ENCODE measurements around the gene LARP4B.

The LARP4B gene

DNA sequence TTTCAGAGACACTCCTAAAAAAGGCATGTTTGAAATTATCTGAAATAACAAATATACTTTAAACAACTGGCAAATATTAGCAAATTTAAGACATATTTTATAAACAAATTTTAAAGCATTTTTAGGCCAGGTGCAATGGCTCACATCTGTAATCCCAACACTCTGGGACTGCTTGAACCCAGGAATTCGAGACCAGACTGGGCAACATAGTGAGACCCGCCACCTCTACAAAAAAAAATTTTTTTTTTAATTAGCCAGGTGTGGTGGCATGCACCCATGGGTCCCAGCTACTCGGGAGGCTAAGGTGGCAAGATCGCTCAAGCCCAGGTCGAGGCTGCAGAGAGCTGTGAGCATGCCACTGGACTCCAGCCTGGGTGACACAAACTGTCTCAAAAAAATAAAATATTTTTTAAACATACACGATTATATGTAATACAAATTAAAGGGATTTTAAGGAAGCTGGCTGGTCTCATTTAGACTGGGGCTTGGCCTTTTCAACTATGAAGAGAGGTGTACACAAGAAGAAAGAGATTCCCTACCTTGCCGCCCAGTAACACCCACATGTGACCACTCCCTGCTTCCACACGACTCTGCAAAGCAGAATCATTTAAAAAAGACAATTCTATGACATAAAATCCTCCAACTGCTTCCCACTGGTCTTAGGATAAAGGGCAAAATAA is 7.5 kb downstream of the LARP4B start:
- no peak for DNase-seq

DNA sequence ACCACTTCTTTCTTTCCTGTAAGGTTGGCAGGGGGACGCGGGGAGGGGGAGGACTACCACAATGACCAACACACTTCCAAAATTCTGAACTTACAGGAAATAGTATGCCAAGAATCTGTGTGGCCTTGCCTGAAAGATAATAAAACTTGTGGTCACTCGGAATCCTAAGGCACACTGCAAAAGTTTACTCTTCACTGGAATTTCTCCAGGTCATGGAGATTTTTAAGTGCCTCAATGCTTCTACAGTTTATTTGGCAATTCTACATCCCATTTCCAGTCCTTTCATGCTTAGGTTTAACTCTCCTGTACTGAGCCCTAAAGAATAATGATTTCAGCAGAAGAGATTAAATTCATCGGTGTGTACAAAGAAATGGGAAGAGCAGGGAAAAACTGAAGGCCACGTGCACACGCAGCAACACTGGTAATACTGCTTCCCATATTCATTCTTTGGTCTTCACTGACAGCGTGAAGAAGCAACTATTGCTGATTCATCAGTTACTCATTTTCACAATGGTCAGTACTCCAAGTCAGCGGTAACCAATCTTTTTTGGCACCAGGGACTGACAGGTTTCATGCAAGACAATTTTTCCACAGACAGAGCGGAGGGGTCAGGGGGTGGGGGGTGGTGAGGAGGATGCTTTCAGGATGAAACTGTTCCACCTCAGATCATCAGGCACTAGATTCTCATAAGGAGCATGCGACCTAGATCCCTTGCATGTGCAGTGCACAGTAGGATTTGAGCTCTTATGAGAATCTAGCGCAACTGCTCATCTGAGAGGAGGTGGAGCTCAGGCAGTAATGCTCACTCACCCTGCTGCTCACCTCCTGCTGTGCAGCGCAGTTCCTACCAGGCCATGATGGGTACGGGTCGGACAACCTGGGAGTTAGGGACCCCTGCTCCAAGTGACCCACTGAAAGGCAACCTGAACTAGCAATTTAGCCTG is 9.8 kb downstream of the LARP4B start:
- no peak for DNase-seq

DNA sequence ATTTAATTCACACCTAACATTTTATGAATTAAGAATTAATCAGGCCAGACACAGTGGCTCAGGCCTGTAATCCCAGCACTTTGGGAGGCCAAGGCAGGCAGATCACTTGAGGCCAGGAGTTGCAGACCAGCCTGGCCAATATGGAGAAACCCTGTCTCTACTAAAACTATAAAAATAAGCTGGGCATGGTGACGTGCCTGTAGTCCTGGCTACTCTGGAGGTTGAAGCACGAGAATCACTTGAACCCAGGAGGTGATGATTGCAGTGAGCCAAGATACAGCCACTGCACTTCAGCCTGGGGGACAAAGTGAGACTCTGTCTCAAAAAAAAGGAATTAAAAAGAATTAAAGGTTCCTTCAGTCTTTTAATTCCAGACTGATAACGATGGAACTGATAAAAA is 11.1 kb downstream of the LARP4B start:
- no peak for DNase-seq

DNA sequence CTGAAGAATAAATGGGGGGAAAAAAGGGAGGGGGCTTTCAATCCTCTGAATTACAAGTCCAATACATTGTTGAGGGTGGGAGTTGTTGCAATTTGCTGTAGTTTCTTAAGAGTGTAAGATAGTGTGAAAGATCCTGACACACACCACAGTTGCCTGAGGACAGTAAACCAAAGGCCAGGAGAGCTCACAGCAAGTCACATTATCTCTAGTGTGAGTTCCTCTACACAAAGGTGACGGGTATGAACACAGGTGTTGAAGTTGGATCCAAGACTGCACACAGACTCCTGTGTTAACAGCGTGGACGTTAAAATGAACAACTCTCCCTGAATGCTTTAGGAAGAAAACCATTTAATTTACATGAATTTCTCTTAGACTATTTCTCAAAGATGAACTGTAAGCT is 12.0 kb downstream of the LARP4B start:
- DNase-seq = no peak

DNA sequence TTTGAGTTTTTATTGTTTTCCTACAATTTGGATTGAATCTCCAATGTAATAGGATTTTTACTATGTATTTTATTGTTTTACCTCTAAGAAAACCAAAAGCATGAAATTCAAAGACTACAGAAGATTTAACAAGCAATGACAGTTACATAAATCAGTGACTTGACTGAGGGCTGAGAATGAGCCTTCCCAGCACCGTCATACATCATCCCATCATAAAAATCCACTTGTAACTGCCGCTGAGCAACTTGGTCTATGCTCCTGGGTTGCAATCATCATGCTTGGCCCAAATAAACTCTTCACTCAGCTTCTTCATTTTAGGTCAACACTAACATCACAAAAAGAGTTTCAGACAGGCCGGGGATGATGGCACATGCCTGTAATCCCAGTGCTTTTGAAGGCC is 13.5 kb downstream of the LARP4B start:
- DNase-seq = no peak

DNA sequence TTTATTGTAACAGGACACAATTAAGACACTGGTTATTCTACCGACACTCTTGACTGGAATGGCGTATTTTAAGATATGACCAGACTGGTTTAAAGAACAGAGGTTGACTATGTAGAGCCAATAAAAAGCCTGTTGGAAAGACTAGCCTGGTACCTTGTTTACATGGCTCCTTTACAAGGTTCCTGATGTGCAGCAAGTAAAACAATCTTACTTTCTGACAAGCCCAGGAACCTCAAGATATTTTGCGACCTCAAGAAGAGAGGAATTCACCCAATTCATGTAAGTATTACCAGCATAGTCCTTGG is 14.1 kb downstream of the LARP4B start:
- no peak for DNase-seq

DNA sequence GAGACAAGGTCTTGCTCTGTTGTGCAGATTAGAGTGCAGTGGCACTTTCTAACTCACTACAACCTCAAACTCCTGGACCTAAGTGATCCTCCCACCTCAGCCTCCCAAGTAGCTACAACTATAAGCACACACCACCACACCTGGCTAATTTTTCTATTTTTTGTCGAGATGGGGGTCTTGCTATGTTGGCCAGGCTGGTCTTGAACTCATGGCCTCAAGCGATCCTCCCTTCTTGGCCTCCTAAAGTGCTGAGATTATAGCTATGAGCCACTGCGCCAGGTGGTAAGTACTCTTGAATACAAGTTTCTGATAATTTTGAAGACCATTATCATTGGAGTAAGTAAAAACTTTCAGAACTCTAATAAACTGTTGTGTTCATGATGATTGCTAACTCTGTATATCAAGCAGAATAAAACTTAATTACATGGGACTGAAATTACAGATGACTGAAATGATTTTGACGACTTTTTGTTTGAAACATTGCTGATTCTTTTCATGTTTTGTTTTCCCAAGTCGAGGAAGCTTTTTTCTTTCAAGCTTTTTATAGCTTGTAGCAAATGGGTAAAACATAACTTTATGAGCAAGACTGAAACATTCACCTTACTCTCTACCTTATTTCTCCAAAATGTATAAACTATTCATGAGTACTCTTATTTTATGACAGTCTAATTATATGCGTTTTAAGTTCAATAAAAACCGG is 14.6 kb downstream of the LARP4B start:
- no peak for DNase-seq

DNA sequence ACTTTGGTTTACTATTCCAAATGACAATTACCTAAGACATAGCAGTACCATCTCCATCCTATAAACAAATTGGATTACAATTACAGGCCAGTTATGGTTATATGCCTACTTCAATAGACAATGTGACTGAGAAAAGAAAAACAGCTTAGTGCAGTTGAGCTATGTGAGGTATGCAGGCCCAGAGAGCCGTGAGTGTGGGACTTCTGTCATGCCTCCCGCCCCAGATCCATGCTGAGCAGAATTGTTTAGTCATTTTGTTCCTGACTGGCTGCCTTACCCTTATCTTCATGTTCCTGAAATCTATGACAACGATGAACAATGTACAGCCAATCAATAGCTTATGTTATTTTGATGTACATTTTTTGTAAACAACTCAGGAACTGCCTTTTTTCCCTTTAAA is 21.7 kb downstream of the LARP4B start:
- no peak for DNase-seq

DNA sequence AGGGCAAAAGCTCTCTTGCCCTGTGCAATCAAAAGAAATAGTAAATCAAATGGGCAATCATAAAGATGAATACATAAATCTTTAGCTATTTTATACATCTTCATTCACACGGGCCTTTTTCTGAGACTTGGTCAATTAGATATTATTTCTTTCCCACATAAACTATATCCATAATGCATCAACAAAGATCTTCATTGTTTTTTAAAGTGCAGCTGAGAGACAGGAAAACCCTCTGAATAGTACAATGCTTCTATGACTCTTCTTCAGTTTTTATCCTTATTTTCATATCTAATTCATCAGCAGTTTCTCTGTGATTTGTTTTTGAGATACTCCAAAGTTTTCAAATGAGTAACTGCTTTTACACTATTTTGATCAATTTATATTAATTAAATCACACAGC is 25.5 kb downstream of the LARP4B start:
- DNase-seq = no peak

DNA sequence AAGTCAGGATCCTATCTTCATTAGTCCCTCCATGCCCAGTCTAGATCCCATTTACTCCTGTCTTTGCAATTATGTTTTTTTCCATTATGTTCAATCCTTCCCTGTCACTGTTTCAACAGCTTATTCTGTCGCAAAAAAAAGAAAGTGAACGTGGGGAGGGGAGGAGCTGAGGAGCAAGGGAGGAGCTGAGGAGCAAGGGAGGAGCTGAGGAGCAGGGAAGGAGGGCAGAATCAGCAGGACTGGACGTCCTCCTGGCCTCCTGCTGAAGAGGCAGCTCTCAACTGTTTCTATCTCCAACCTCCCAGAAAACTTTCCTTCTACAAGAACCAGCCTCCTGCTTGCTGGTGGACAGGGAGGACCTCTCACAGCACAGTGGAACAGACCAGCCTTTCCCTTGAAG is 26.0 kb downstream of the LARP4B start:
- DNase-seq = no peak

DNA sequence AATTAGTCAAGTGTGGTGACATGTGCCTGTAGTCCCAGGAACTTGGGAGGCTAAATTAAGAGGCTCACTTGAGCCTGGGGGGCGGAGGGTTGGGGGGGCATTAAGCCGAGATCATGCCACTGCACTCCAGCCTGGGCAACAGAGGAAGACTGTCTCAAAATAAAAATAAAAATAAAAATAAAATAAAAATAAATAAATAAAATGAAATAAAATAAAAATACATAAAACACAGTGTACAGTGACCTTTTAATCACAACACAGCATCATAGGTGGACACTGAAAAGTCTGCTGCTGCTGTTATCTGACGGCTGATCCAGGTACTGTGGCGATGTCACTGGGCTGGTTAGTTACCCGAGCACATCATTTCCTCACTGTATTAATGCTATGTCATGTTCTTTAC is 27.1 kb downstream of the LARP4B start:
- DNase-seq = no peak

DNA sequence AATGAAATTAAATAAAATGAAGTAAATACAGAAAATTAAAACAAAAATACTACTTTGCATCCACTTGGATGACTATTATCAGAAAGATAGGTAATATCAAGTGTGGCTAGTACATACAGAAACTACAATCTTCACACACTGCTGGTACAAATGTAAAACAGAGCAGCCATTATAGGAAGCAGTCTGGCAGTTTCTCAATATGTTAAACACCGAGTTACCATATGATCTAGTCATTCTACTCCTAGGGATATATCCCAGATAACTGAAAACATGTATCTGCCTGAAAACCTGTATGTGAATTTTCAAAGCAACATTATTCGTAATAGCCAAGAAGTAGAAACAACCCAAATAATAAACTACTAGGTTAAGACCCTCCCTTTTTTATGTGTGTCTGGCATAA is 33.4 kb downstream of the LARP4B start:
- DNase-seq = no peak

DNA sequence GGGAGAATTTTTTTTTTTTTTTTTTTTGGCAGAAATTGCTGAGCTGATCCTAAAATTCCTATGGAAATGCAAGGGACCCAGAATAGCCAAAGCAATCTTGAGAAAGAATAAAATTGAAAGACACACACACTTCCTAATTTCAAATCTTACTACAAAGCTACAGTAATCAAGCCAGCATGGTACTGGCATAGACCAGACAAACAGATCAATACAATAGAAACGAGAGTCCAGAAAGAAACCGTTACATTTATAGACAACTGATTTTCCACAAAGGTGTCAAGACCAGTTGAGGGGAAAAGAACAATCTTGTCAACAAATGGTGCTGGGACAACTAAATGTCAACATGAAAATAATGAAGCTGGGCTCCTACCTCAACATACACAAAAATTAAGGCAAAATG is 34.5 kb downstream of the LARP4B start:
- DNase-seq = no peak

DNA sequence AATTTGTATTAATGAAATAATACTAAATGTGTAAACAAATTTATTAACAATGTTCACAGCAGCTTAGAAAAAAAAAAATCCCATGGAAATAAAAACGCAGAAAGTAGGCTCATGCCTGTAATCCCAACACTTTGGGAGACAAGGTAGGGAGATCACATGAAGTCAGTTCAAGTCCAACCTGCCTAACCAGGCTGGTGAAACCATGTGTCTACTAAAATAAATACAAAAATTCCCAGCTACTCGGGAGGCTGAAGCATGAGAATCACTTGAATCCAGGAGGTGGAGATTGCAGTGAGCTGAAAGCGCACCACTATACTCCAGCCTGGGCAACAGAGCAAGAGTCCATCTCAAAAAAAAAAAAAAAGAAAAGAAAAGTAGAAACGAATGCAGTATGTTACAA is 36.2 kb downstream of the LARP4B start:
- no peak for DNase-seq

DNA sequence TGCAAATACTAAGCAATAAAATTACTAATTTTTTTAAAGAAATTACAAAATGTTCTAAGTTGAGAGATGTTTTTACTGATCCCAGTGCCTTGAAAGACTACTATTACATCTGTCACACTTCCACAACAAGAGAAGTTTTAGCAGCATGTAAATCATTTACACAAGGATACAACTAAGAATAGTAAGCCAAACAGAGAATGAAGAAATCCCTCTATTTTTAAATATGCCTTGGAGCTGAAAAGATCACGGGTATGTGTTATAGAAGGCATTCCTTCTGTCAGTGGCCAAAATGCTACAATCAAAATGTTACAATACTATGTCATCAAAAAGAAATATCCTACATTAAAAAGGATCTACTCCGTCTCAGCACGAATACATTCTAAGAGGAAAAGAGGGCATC is 52.6 kb downstream of the LARP4B start:
- DNase-seq = no peak

DNA sequence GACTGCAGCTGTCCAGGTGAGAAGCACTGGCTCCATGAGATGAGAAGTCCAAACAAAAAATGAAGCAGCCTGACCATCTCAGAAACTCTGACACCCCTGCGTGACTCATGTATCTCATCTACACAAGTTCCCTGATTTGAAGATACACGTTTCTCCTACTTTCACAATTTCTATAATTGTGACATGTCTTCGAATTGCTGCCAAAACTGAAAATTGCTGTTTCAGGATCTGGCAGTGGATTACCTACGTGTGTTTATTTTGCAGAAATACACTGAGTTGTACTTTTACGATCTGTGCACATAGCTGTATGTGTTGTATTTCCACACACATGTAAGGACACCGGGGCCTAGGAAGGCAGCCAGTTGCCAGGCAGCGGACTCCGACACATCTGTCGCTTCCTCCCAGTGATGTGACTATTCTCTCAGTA is 53.2 kb downstream of the LARP4B start:
- DNase-seq = no peak

DNA sequence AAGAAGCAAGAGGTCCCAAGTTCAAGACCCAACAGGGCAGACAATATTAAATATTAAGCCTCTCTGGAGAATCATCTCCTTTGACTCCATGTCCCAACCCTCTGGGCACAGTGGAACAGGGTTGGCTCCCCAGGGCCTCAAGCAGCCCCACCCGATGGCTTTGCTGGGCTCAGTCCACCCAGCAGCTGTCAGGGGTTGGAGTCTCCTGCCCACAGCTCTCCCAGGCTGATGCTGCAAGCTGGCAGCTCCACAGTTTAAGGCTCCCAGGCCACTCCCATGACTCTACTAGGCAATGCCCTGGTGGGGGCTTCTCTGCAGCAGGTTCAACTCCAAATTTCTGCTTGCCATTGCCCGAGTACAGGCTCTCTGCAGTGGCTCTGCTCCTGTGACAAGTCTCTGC is 55.1 kb downstream of the LARP4B start:
- DNase-seq = no peak

DNA sequence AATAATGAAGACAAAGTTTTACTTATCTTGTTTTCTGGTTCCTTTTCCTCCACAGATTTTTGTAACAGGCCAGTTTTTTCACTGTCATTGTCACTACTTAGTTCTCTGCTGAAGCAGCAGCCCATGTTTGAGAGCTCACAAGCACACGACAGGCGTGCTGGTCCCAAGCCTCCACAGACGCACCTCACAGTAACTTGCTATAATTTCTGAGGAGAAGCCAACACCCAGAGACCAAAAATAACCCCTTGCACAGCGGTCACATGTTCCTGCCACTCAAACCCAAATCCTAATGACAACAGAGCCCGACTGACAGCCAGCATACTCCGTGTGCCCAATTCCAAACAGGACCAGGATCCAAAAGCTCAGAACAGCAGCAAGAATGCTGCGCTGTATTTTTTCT is 58.5 kb downstream of the LARP4B start:
- no peak for DNase-seq

DNA sequence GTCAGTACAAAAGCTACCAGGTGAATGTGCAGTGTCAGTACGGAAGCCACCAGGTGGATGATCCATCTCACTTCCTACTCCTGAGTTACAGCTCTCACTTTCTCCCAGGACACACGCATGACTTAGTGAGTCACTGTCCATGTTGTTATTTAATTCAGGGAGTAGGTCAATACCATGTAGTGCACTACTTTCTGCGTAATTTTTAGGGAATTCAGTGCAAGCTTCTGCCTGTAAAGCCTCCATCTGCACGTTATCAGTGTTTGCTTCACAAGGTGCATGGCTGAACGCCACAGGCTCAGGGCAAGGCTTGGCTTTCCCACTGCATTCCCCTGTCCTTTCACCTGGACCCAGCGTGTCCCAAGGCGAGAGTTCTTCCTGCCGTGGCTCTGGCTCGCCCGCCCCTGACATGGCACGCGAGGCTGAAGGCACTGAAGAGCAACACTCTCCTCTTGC is 59.5 kb downstream of the LARP4B start:
- DNase-seq = no peak

DNA sequence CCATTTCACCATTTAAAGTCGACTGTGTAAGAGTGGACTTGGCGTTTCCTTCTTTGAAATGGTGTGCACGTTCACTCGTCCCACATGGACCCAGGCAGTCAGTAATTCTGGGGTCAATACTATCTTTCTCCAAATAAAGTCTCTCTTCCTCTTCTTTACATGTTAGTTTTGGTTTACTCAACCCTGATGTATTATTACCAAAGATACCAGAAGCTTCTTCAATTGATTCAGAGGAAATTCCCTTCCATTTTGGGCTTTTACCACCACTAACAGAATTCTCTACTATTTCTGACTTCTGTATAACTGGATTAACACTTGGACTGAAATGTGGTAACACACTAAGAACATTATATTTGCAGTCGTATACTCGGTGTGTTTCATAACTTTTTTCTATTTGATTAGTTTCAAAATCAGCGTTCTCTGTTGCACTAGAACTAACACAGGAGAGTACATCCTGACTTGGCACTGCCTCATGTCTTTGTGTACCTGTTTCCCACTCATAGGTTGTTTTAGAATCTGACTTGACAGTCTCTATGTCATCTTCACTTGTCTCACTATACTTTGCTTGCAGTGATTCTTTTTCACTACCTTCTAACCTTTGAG is 60.8 kb downstream of the LARP4B start:
- no peak for DNase-seq

DNA sequence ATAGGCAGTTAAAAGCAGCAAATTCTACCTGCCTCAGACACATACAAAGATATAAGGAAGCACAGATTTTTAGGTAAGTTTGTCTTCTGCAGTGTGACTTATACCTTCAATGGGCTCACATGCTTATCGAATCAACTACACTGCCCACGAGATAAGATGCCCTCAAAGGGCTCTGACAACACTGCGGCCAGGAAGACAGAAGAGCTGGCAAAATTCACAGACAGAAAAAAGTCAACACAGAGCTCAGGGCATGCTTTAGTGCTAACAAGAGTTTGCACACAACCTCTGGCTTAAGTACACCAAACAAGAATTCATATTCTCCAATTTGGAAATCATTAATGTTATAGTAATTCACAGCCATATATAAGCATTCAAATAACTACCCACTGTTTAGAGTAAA is 62.3 kb downstream of the LARP4B start:
- peak; percentile 30 for DNase-seq

DNA sequence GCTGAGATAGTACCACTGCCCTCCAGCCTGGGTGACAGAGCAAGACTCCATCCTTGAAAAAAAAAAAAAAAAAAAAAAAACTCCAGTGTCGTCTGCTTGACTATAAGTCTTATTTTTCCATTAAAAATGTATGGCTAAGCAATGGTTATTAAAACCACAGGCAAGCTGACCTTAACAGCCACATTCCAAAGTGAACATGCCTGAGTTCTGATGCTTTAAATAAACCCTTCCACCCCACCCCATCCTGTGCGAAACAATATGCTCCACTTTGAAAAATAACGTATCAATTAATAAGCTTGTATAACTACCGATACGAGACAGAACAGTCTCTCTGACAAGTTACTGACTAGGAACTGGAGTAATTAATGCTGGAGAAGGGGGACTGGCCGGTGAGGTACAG is 63.7 kb downstream of the LARP4B start:
- no peak for DNase-seq

DNA sequence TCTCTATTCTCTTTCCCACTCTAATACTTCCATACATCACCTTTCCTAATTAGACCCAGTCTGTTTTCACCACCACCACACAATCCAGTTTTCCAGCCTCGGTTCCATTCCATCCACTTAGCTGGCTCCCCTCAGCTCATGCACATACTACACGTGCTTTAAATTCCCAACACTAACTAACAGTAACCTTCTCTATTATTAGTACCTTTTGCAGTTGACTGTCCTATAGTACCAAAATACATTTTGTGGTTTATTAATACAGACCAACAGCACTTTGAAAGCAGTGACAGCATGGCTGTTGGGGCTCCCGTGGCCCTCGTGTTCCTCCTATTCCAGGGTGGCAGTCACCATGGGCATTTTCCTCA is 64.9 kb downstream of the LARP4B start:
- no peak for DNase-seq
